Stimulated activated CD8-positive, alpha-beta memory T cell treated with anti-CD3 and anti-CD28 coated beads, Interleukin-7, amount 100 ng/mL, for 4 hours (primary cell): ENCODE data around the gene SEMA3B.
"Not testable (repeated sequence)": the region's sequence is repeated elsewhere in the genome, so short reads cannot be mapped to it uniquely, and the experiment has no call there.

Experiments
- DNase-seq, 2 donors: peaks; one replicate each; pipeline ENCODE4 v3.0.0-alpha.2; 2020; ENCODE audit warnings: low read depth in 2 of 2

The SEMA3B gene

GRCh38 chr3:50294089-50294488 lies 25.1 kb downstream of the SEMA3B start:
- no peak for DNase-seq

GRCh38 chr3:50294492-50295403 lies 25.8 kb downstream of the SEMA3B start:
- no peak for DNase-seq

- no peak for DNase-seq
These were observed 26.8 kb downstream of the SEMA3B start for GRCh38 chr3:50295553-50296431.

- no peak for DNase-seq
These were observed 27.9 kb downstream of the SEMA3B start for GRCh38 chr3:50296721-50297383.

- no peak for DNase-seq
These were observed 28.4 kb downstream of the SEMA3B start for GRCh38 chr3:50297384-50297775.

- DNase-seq = no peak
These were observed 29.2 kb downstream of the SEMA3B start for GRCh38 chr3:50297896-50298725.

- DNase-seq = peak; percentile 97 to 99
These were observed 30.1 kb downstream of the SEMA3B start, which contains the start of the genes HYAL3 and NAA80 for GRCh38 chr3:50298836-50299637. Gene HYAL3, minus strand, starts transcription at chr3:50299405. Its CDS starts 3,803 bp downstream, at chr3:50295602. Gene NAA80, minus strand, starts transcription at chr3:50299405. Its CDS starts 1,942 bp downstream, at chr3:50297463.

GRCh38 chr3:50299638-50299928 lies 30.6 kb downstream of the SEMA3B start:
- no peak for DNase-seq

GRCh38 chr3:50299929-50300680 lies 31.2 kb downstream of the SEMA3B start:
- no peak for DNase-seq

GRCh38 chr3:50300681-50301254 lies 31.8 kb downstream of the SEMA3B start:
- no peak for DNase-seq

GRCh38 chr3:50302095-50303012 lies 33.4 kb downstream of the SEMA3B start:
- no peak for DNase-seq

GRCh38 chr3:50303013-50303815 lies 34.3 kb downstream of the SEMA3B start, which contains the start of gene HYAL1:
Gene HYAL1, minus strand, starts transcription at chr3:50303574. Its CDS starts 618 bp downstream, at chr3:50302956.
- no peak for DNase-seq

- no peak for DNase-seq
These were observed 35.7 kb downstream of the SEMA3B start for GRCh38 chr3:50304601-50305000.

GRCh38 chr3:50312041-50312440 lies 43.1 kb downstream of the SEMA3B start:
- not testable (repeated sequence) for DNase-seq

GRCh38 chr3:50314342-50314741 lies 45.4 kb downstream of the SEMA3B start:
- DNase-seq = no peak

- DNase-seq = no peak
These were observed 45.9 kb downstream of the SEMA3B start for GRCh38 chr3:50314816-50315215.

GRCh38 chr3:50316657-50317242 lies 47.8 kb downstream of the SEMA3B start:
- peak; percentile 66 to 72 for DNase-seq
